H1 (cell line): ENCODE data around the gene MTMR4. TPM values are rescaled to one million over a fixed set of nuclear protein-coding genes. Genes with fewer than 3 reads are reported as not detected.

Source experiments
- CTCF ChIA-PET: fragments of 300-600 bp; sonication (Branson Sonifier 250); formaldehyde crosslinking; loops from one replicate; lab custom pipeline; 2021; ENCODE audit not compliant: partially characterized antibody; lab: Charles Lee
- POLR2A ChIA-PET: fragments of 300-600 bp; sonication (Branson Sonifier 250); formaldehyde crosslinking; loops from one replicate; lab custom pipeline; 2021; ENCODE audit warnings: inconsistent platforms; ENCODE audit not compliant: partially characterized antibody; lab: Charles Lee
- DNase-seq, 2 experiments: peaks; one replicate each; pipeline versions ENCODE4 v3.0.0 to v3.0.0-alpha.2; 2010 to 2022; ENCODE audit warnings: low spot score in 2 of 2, low read depth in 1 of 2, mixed read lengths in 1 of 2
- FAIRE-seq: peaks from 2 replicates; lab custom pipeline; 2011; peaks lifted over from hg19 to GRCh38; lab: Jason Lieb, UNC
- H2AFZ ChIP-seq: 2 replicates; pipeline ENCODE4 v1.8.1; 2012; ENCODE audit warnings: low read length, inconsistent platforms
- H2AK5ac ChIP-seq: 2 replicates; pipeline ENCODE4 v1.6.1; 2013; ENCODE audit warnings: low read depth, low read length
- H2BK120ac ChIP-seq: replicated peaks from 2 replicates; pipeline ENCODE3; 2013; ENCODE audit warnings: low read depth, low read length, inconsistent platforms
- H2BK12ac ChIP-seq: 2 replicates; pipeline ENCODE4 v1.6.1; 2013; ENCODE audit warnings: low read depth, low read length
- H2BK15ac ChIP-seq: 2 replicates; pipeline ENCODE4 v1.6.1; 2013; ENCODE audit warnings: low read length
- H2BK20ac ChIP-seq: 2 replicates; pipeline ENCODE4 v1.6.1; 2013; ENCODE audit warnings: low read length
- H2BK5ac ChIP-seq: 2 replicates; pipeline ENCODE4 v1.6.1; 2013; ENCODE audit warnings: low read depth, low read length
- H3K14ac ChIP-seq: 2 replicates; pipeline ENCODE4 v1.6.1; 2013; ENCODE audit warnings: inconsistent platforms; ENCODE audit not compliant: insufficient read length
- H3K18ac ChIP-seq: 2 replicates; pipeline ENCODE4 v1.6.1; 2013; ENCODE audit warnings: low read length; ENCODE audit errors: extremely low read depth
- H3K23ac ChIP-seq: 2 replicates; pipeline ENCODE4 v1.6.1; 2013; ENCODE audit warnings: inconsistent platforms; ENCODE audit not compliant: insufficient read length
- H3K23me2 ChIP-seq: 2 replicates; pipeline ENCODE4 v1.6.1; 2013; ENCODE audit warnings: low read depth, low read length
- H3K27ac ChIP-seq: 2 replicates; pipeline ENCODE4 v1.6.1; 2011; ENCODE audit warnings: low read depth, low read length, inconsistent platforms
- H3K27me3 ChIP-seq, 4 experiments: replicated peaks in 1 of 4; 1 replicate in 1 of 4; 2 replicates in 3 of 4; pipeline versions ENCODE4 v1.6.1 to v1.8.1; 2011 to 2013; ENCODE audit warnings: low read length in 3 of 4, mild to moderate bottlenecking in 3 of 4, inconsistent platforms in 2 of 4, mixed read lengths in 2 of 4, moderate library complexity in 1 of 4; ENCODE audit not compliant: control insufficient read depth in 3 of 4, insufficient read depth in 3 of 4; ENCODE audit errors: extremely low read depth in 1 of 4
- H3K36me3 ChIP-seq, 4 experiments: 2 replicates each; pipeline versions ENCODE4 v1.6.1 to v1.8.1; 2011 to 2013; ENCODE audit warnings: mild to moderate bottlenecking in 4 of 4, low read length in 3 of 4, moderate library complexity in 2 of 4, control low read depth in 1 of 4, inconsistent platforms in 1 of 4; ENCODE audit not compliant: insufficient read depth in 4 of 4, control insufficient read depth in 2 of 4
- H3K4ac ChIP-seq: replicated peaks from 2 replicates; pipeline ENCODE3; 2013; ENCODE audit warnings: low read length, low read depth, mixed read lengths, inconsistent platforms; ENCODE audit not compliant: insufficient read length
- H3K4me1 ChIP-seq, 4 experiments: replicated peaks in 1 of 4; 1 replicate in 1 of 4; 2 replicates in 3 of 4; pipeline versions ENCODE4 v1.6.1 to v1.8.1; 2011 to 2013; ENCODE audit warnings: low read length in 3 of 4, inconsistent platforms in 2 of 4, mixed read lengths in 1 of 4; ENCODE audit not compliant: insufficient read depth in 4 of 4, control insufficient read depth in 3 of 4
- H3K4me2 ChIP-seq, 2 experiments: 2 replicates each; pipeline versions ENCODE4 v1.6.1 to v1.8.1; 2011 to 2013; ENCODE audit warnings: low read depth in 2 of 2, low read length in 2 of 2, control low read depth in 1 of 2, inconsistent platforms in 1 of 2, mild to moderate bottlenecking in 1 of 2; ENCODE audit not compliant: insufficient read depth in 1 of 2
- H3K4me3 ChIP-seq, 4 experiments: fragments of 200-600, 300-600 bp in 1 of 4; sonication (generic), shearing (Covaris generic), sonication (Bioruptor Twin) in 1 of 4; 2 replicates each; pipeline versions ENCODE4 v1.5.1 to v1.8.1; 2011 to 2016; ENCODE audit warnings: low read length in 4 of 4, low read depth in 3 of 4, control low read depth in 2 of 4, inconsistent platforms in 2 of 4, mild to moderate bottlenecking in 2 of 4, mixed read lengths in 1 of 4, moderate library complexity in 1 of 4; ENCODE audit not compliant: insufficient read depth in 2 of 4; ENCODE audit errors: extremely low read depth in 1 of 4
- H3K56ac ChIP-seq: replicated peaks from 2 replicates; pipeline ENCODE3; 2013; ENCODE audit warnings: low read depth, mild to moderate bottlenecking, mixed read lengths, low read length, inconsistent platforms; ENCODE audit not compliant: insufficient read length
- H3K79me1 ChIP-seq: 2 replicates; pipeline ENCODE4 v1.6.1; 2013; ENCODE audit warnings: low read depth, low read length, control low read depth
- H3K79me2 ChIP-seq, 2 experiments: 2 replicates each; pipeline versions ENCODE4 v1.6.1 to v1.8.1; 2012 to 2013; ENCODE audit warnings: low read length in 2 of 2, mild to moderate bottlenecking in 2 of 2, inconsistent platforms in 1 of 2; ENCODE audit not compliant: insufficient read depth in 2 of 2, control insufficient read depth in 1 of 2
- H3K9ac ChIP-seq, 4 experiments: replicated peaks in 1 of 4; 1 replicate in 1 of 4; 2 replicates in 3 of 4; pipeline versions ENCODE4 v1.6.1 to v1.8.1; 2011 to 2013; ENCODE audit warnings: low read depth in 3 of 4, low read length in 3 of 4, control low read depth in 2 of 4, mild to moderate bottlenecking in 2 of 4, moderate library complexity in 2 of 4, inconsistent platforms in 1 of 4; ENCODE audit errors: extremely low read depth in 1 of 4
- H3K9me3 ChIP-seq, 2 experiments: 2 replicates each; pipeline versions ENCODE4 v1.6.1 to v1.8.1; 2012 to 2013; ENCODE audit warnings: mild to moderate bottlenecking in 2 of 2, moderate library complexity in 2 of 2, control low read depth in 1 of 2, inconsistent platforms in 1 of 2, low read depth in 1 of 2, low read length in 1 of 2, mixed read lengths in 1 of 2; ENCODE audit not compliant: insufficient read depth in 2 of 2
- H4K20me1 ChIP-seq, 2 experiments: replicated peaks in 1 of 2; 2 replicates each; pipeline versions ENCODE3 to v1.8.1; 2011 to 2013; ENCODE audit warnings: inconsistent platforms in 2 of 2, low read length in 2 of 2, mild to moderate bottlenecking in 1 of 2; ENCODE audit not compliant: insufficient read depth in 2 of 2, control insufficient read depth in 1 of 2
- H4K5ac ChIP-seq: 2 replicates; pipeline ENCODE4 v1.6.1; 2013; ENCODE audit warnings: low read length, low read depth, mixed read lengths, inconsistent platforms; ENCODE audit not compliant: insufficient read length
- H4K8ac ChIP-seq: 2 replicates; pipeline ENCODE4 v1.8.0; 2013; ENCODE audit warnings: mild to moderate bottlenecking, moderate library complexity, low read length, inconsistent platforms; ENCODE audit not compliant: insufficient read depth; ENCODE audit errors: extremely low read depth
- H4K91ac ChIP-seq: replicated peaks from 2 replicates; pipeline ENCODE3; 2013; ENCODE audit warnings: low read length, mixed read lengths, inconsistent platforms; ENCODE audit not compliant: insufficient read length
- CBX5 ChIP-seq: fragments of 300-800, 300-1000 bp; sonication (generic); IDR thresholded peaks from 2 replicates; pipeline ENCODE4 v1.7.1; 2016; ENCODE audit warnings: antibody characterized with exemption, low read length, low read depth
- GTF2F1 ChIP-seq: IDR thresholded peaks from 2 replicates; pipeline ENCODE4 v1.6.1; 2012; ENCODE audit warnings: low read depth, low read length, improper control_type of control experiment, borderline replicate concordance
- HDAC2 ChIP-seq, 2 experiments: fragments of 300-600 bp in 1 of 2; sonication (generic) in 1 of 2; IDR thresholded peaks; 2 replicates each; pipeline ENCODE4 v1.6.1; 2011 to 2012; ENCODE audit warnings: low read depth in 2 of 2, low read length in 2 of 2, mild to moderate bottlenecking in 2 of 2, moderate library complexity in 2 of 2, borderline replicate concordance in 1 of 2, inconsistent platforms in 1 of 2
- NANOG ChIP-seq: IDR thresholded peaks from 2 replicates; pipeline ENCODE4 v1.6.1; 2011; ENCODE audit warnings: low read length, low read depth, mild to moderate bottlenecking, inconsistent platforms; ENCODE audit not compliant: insufficient read depth, poor library complexity, severe bottlenecking
- RXRA ChIP-seq: IDR thresholded peaks from 2 replicates; pipeline ENCODE4 v1.6.1; 2011; ENCODE audit warnings: low read depth, mild to moderate bottlenecking, low read length, moderate library complexity; ENCODE audit not compliant: insufficient read depth
- TBP ChIP-seq: IDR thresholded peaks from 2 replicates; pipeline ENCODE4 v1.6.1; 2011; ENCODE audit warnings: low read depth, low read length, improper control_type of control experiment
- TEAD4 ChIP-seq: IDR thresholded peaks from 2 replicates; pipeline ENCODE4 v1.6.1; 2012; ENCODE audit warnings: low read depth, low read length, inconsistent platforms, mixed read lengths
- WGBS, 2 experiments: shearing (Covaris generic) in 1 of 2; methylation state at CpG; one replicate each; pipeline versions ENCODE4 v1.1.6 to v1.1.7; 2013 to 2015; ENCODE audit warnings: low lambda C conversion rate in 2 of 2, mixed read lengths in 2 of 2, inconsistent platforms in 1 of 2, low coverage in 1 of 2, missing lambda C conversion rate in 1 of 2; ENCODE audit not compliant: insufficient replicate concordance in 2 of 2, insufficient coverage in 1 of 2, insufficient read length in 1 of 2; ENCODE audit errors: extremely low coverage in 1 of 2, missing lambda C conversion rate in 1 of 2; 5-methylcytosine and 5-hydroxymethylcytosine counted together
- polyA plus RNA-seq, 7 experiments: library from polyadenylated mRNA; depleted of rRNA in 3 of 7; stranded (reverse) in 5 of 7; unstranded in 2 of 7; fragments of >200 nt in 5 of 7; fragments of 200-250 nt in 2 of 7; gene quantifications; 1 replicate in 5 of 7; 2 replicates in 1 of 7; 4 replicates in 1 of 7; pipeline versions ENCODE4 v1.2.1 to v1.2.3, GENCODE V29; 2011 to 2013; ENCODE audit warnings: missing spikeins in 2 of 7, mixed read lengths in 2 of 7
- total RNA-seq: library from RNA; stranded (reverse); fragmentation: NEBNext Ultra II Directional; extraction: Animal tissue kit (Norgen Biotek cat#: 25700); gene quantifications from 2 replicates; pipeline ENCODE4 v1.2.1, GENCODE V29; 2021
- TF ChIP-seq, protein P1 (sequence below): IDR thresholded peaks from 2 replicates; pipeline ENCODE4 v1.6.1; 2011; ENCODE audit warnings: low read depth, mild to moderate bottlenecking, low read length; ENCODE audit not compliant: insufficient read depth
- TF ChIP-seq, protein P2 (sequence below), 3 experiments: IDR thresholded peaks; 1 replicate in 2 of 3; 2 replicates in 1 of 3; pipeline versions ENCODE4 v1.5.1 to v1.6.1; 2011; ENCODE audit warnings: low read length in 3 of 3, mild to moderate bottlenecking in 3 of 3, inconsistent platforms in 2 of 3, low read depth in 1 of 3, moderate library complexity in 1 of 3; ENCODE audit not compliant: insufficient read depth in 1 of 3; ENCODE audit errors: control extremely low read depth in 1 of 3

Gene MTMR4
- total and polyA plus RNA-seq, 2 of the 8 experiments (the other 6 are each of a cell fraction or from before 2014, with no cell fraction given): 15.9 to 39.2 TPM

DNA sequence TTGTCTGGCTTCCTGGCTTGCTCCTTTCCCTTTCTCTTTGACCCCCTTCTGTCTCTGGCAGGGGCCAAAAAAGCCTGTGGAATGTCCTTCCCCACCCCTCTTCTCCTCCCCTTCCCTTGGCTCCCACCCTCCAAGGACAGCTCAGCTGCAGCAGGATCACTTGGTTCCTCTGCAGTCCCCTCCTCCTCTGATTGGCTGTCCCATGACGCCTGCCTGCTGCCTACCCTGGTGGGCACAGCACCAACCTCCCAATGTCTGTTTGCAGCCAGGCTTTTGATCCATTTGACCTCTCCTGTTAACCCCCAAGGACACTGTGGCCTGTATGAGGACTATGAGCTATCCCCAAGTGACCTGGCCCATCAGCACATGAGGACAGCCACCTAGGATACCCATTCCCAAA, 14.8 kb upstream of the MTMR4 start:
- ChIA-PET CTCF (interaction anchor here (1.1 to 16.5 kb wide), 4 partner anchors 8 to 59 kb away, joined by 3 to 163 read pairs (median 48); a partner anchor contains a TSS), POLR2A (interaction anchor here (1.3 to 6.0 kb wide), 5 partner anchors 9 to 129 kb away, joined by 4 to 32 read pairs (median 28); partner anchors contain the start of gene MTMR4)
- no peak overlapping the region for H3K27ac ChIP-seq
- H3K79me2 ChIP-seq: no peaks in the 10 kb centered on the region
- H3K23me2 ChIP-seq: peaks cover 12% of the 10 kb centered on the region
- FAIRE-seq: no peak
- no peak overlapping the region for H2AFZ ChIP-seq
- H3K18ac ChIP-seq: no peak overlapping the region
- no peak overlapping the region for H4K5ac ChIP-seq
- peaks cover 7 to 20% (median 9%) of the 10 kb centered on the region in 4 experiments for H3K4me1 ChIP-seq
- no peak overlapping the region for H3K4me3 ChIP-seq
- H2AK5ac ChIP-seq: no peak overlapping the region
- no peak overlapping the region for H2BK20ac ChIP-seq
- H3K36me3 ChIP-seq: no peaks in the 10 kb centered on the region
- H3K9me3 ChIP-seq: no peaks in the 10 kb centered on the region
- H3K9ac ChIP-seq: no peak overlapping the region; a peak in 1 of 7 replicates
- 0 out of 2 replicates have a peak overlapping the region, but pooled peaks have one; percentile 26 for H2BK5ac ChIP-seq
- no peak overlapping the region for H2BK120ac ChIP-seq
- H3K4ac ChIP-seq: no peak overlapping the region
- 38% methylated on average over 1 of the region's 1 CpG; no CpG with 5 or more reads in 1 of the 2 experiments for WGBS, 2 experiments
- H2BK12ac ChIP-seq: no peak overlapping the region
- no peak overlapping the region for H3K14ac ChIP-seq
- TF ChIP-seq GTF2F1 (no peak), CBX5 (no peak), RXRA (no peak), NANOG (no peak), TEAD4 (no peak), TBP (no peak), HDAC2 (IDR thresholded peaks at IDR 0.05; ENCODE audit: borderline replicate concordance in 1 of 2, low read depth in 2 of 2, low read length in 2 of 2) (no peak)
- TF ChIP-seq, protein P1, sequence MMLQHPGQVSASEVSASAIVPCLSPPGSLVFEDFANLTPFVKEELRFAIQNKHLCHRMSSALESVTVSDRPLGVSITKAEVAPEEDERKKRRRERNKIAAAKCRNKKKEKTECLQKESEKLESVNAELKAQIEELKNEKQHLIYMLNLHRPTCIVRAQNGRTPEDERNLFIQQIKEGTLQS: no peak
- TF ChIP-seq, protein P2, sequence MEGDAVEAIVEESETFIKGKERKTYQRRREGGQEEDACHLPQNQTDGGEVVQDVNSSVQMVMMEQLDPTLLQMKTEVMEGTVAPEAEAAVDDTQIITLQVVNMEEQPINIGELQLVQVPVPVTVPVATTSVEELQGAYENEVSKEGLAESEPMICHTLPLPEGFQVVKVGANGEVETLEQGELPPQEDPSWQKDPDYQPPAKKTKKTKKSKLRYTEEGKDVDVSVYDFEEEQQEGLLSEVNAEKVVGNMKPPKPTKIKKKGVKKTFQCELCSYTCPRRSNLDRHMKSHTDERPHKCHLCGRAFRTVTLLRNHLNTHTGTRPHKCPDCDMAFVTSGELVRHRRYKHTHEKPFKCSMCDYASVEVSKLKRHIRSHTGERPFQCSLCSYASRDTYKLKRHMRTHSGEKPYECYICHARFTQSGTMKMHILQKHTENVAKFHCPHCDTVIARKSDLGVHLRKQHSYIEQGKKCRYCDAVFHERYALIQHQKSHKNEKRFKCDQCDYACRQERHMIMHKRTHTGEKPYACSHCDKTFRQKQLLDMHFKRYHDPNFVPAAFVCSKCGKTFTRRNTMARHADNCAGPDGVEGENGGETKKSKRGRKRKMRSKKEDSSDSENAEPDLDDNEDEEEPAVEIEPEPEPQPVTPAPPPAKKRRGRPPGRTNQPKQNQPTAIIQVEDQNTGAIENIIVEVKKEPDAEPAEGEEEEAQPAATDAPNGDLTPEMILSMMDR (IDR thresholded peaks at IDR 0.05; ENCODE audit: control extremely low read depth in 1 of 3, insufficient read depth in 1 of 3, low read depth in 1 of 3, low read length in 3 of 3): no peak
- TF ChIP-seq, all 59 proteins: peak for 0
- Histone ChIP-seq H3K56ac (no peak overlapping the region), H3K23ac (no peak overlapping the region), H4K8ac (no peak overlapping the region), H3K79me1 (no peaks in the 10 kb centered on the region), H2BK15ac (no peak overlapping the region), H3K4me2 (no peak overlapping the region), H4K20me1 (no peaks in the 10 kb centered on the region), H3K27me3 (peaks cover 0 to 6% (median 4%) of the 10 kb centered on the region in 4 experiments; a peak in 5 of 7 replicates), H4K91ac (no peak overlapping the region)
- no peak for DNase-seq
